ENCODE data around the gene SPATA17.

The SPATA17 gene

GRCh38 chr1:217622042-217622441 lies 9.1 kb upstream of the SPATA17 start:
- H3K9me3 ChIP-seq (ENCODE audit: control insufficient read depth, insufficient read depth, low read depth, low read length) = no peaks in the 10 kb centered on the region
- TF ChIP-seq ZNF404 (tag by site-specific recombination; IDR thresholded peaks at IDR 0.05) (no peak), TCF7L2 (IDR thresholded peaks at IDR 0.05; ENCODE audit: borderline replicate concordance, low read depth, low read length) (no peak), ZNF776 (tag by site-specific recombination; IDR thresholded peaks at IDR 0.05; ENCODE audit: borderline replicate concordance) (no peak), GLIS1 (tag by site-specific recombination; IDR thresholded peaks at IDR 0.05) (no peak), ZNF600 (tag by site-specific recombination; IDR thresholded peaks at IDR 0.05) (no peak)
- H3K36me3 ChIP-seq (ENCODE audit: control insufficient read depth in 2 of 2, insufficient read depth in 1 of 2, low read length in 2 of 2) = peaks cover 8 to 17% of the 10 kb centered on the region in 2 experiments; a peak in 2 of 3 replicates
- CTCF ChIA-PET = no interaction called here
- no peak overlapping the region for H3K27ac ChIP-seq (ENCODE audit: extremely low read depth, low read depth, low read length)
- H3K4me1 ChIP-seq (ENCODE audit: control insufficient read depth, insufficient read depth, low read length) = no peaks in the 10 kb centered on the region; the same call in 1 of the 2 replicates
- POLR2A ChIA-PET = interaction anchor here (1.1 kb wide), 1 partner anchor 9 kb away, joined by 4 read pairs; the partner anchor contains the start of genes GPATCH2 and SPATA17
- no peak overlapping the region for H3K4me3 ChIP-seq (ENCODE audit: low read depth, low read length)

- CTCF ChIA-PET = no interaction called here
- Histone ChIP-seq H3K27ac (ENCODE audit: extremely low read depth, low read depth, low read length) (no peak overlapping the region), H3K4me3 (ENCODE audit: low read depth, low read length) (no peak overlapping the region), H3K4me1 (ENCODE audit: control insufficient read depth, insufficient read depth, low read length) (peaks cover 5% of the 10 kb centered on the region), H3K36me3 (ENCODE audit: control insufficient read depth in 2 of 2, insufficient read depth in 1 of 2, low read length in 2 of 2) (no peaks in the 10 kb centered on the region), H3K9me3 (ENCODE audit: control insufficient read depth, insufficient read depth, low read depth, low read length) (no peaks in the 10 kb centered on the region)
- POLR2A ChIA-PET = no interaction called here
- TF ChIP-seq ZBTB7A (tag by site-specific recombination; IDR thresholded peaks at IDR 0.05; ENCODE audit: low read depth) = no peak
- no peak for TF ChIP-seq ZNF19 (tag by site-specific recombination; IDR thresholded peaks at IDR 0.05; ENCODE audit: low read depth)
- TF ChIP-seq ZNF518A (tag by site-specific recombination; conservative IDR thresholded peaks at IDR 0.05; ENCODE audit: low read depth) = no peak
- no peak for TF ChIP-seq YY2 (tag by site-specific recombination; IDR thresholded peaks at IDR 0.05)
- no peak for TF ChIP-seq TCF7L2 (IDR thresholded peaks at IDR 0.05; ENCODE audit: borderline replicate concordance, low read depth, low read length)
- TF ChIP-seq, protein P1, sequence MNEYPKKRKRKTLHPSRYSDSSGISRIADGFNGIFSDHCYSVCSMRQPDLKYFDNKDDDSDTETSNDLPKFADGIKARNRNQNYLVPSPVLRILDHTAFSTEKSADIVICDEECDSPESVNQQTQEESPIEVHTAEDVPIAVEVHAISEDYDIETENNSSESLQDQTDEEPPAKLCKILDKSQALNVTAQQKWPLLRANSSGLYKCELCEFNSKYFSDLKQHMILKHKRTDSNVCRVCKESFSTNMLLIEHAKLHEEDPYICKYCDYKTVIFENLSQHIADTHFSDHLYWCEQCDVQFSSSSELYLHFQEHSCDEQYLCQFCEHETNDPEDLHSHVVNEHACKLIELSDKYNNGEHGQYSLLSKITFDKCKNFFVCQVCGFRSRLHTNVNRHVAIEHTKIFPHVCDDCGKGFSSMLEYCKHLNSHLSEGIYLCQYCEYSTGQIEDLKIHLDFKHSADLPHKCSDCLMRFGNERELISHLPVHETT (tag by site-specific recombination; IDR thresholded peaks at IDR 0.05) = no peak
- no peak for TF ChIP-seq ZNF274 (IDR thresholded peaks at IDR 0.05; ENCODE audit: low read length)
- TF ChIP-seq ZNF274 (tag by site-specific recombination; IDR thresholded peaks at IDR 0.05; ENCODE audit: borderline replicate concordance) = no peak
- TF ChIP-seq WT1 (tag by site-specific recombination; IDR thresholded peaks at IDR 0.05) = no peak
- no peak for TF ChIP-seq ZNF560 (tag by site-specific recombination; IDR thresholded peaks at IDR 0.05; ENCODE audit: borderline replicate concordance)
- TF ChIP-seq ZNF366 (tag by site-specific recombination; conservative IDR thresholded peaks at IDR 0.05) = no peak
- no peak for TF ChIP-seq ZNF843 (tag by site-specific recombination; IDR thresholded peaks at IDR 0.05)
- no peak for TF ChIP-seq ZNF585B (tag by site-specific recombination; IDR thresholded peaks at IDR 0.05)
- no peak for TF ChIP-seq ZNF707 (tag by site-specific recombination; IDR thresholded peaks at IDR 0.05)
- TF ChIP-seq, protein P2, sequence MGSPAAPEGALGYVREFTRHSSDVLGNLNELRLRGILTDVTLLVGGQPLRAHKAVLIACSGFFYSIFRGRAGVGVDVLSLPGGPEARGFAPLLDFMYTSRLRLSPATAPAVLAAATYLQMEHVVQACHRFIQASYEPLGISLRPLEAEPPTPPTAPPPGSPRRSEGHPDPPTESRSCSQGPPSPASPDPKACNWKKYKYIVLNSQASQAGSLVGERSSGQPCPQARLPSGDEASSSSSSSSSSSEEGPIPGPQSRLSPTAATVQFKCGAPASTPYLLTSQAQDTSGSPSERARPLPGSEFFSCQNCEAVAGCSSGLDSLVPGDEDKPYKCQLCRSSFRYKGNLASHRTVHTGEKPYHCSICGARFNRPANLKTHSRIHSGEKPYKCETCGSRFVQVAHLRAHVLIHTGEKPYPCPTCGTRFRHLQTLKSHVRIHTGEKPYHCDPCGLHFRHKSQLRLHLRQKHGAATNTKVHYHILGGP (tag by site-specific recombination; IDR thresholded peaks at IDR 0.05) = no peak
- no peak for TF ChIP-seq ZNF621 (tag by site-specific recombination; IDR thresholded peaks at IDR 0.05)
- no peak for TF ChIP-seq ZNF394 (tag by site-specific recombination; IDR thresholded peaks at IDR 0.05; ENCODE audit: borderline replicate concordance)
- TF ChIP-seq ZNF211 (tag by site-specific recombination; IDR thresholded peaks at IDR 0.05; ENCODE audit: low read depth) = no peak
- TF ChIP-seq ZBTB17 (tag by site-specific recombination; IDR thresholded peaks at IDR 0.05) = no peak
- TF ChIP-seq MYNN (tag by site-specific recombination; IDR thresholded peaks at IDR 0.05; ENCODE audit: borderline replicate concordance) = no peak
These were observed 4.8 kb upstream of the SPATA17 start for GRCh38 chr1:217626321-217626720.

All from HEK293 (cell line).